NCI-H774 (cell line): ENCODE data around the gene PAPOLB.
A peak's percentile ranks its signal among the peaks of the same experiment; 100 is the strongest.
"Not testable (repeated sequence)": the region's sequence is repeated elsewhere in the genome, so short reads cannot be mapped to it uniquely, and the experiment has no call there.

ENCODE experiments used
- DNase-seq: peaks from one replicate; lab custom pipeline; 2025; lab: John Stamatoyannopoulos, UW

PAPOLB gene

DNA sequence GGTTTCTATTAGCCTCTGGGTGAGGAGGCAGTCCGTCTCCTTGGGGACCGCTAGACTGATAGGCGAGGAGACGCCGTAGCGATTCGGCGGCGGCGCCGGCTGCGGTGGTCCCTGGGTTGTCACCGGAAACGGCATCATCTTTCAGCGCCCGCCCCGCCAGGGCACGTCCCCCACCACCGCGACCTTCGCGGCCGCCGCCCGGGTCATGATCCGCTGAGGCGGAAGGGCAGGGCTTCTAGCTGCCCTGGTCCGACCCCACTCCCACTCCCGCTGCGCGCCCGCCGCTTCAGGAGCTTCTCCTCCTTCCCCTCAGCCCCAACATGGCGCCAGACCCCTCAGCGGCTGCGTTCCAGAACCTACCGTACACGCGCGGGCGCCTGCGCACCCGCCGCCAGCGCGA lies at the start of gene PAPOLB:
PAPOLB (minus strand) TSS at position 358 of the 400 bp plus-strand sequence; CDS start at position 138, 220 bp downstream.
- DNase-seq = no peak

- no peak for DNase-seq
Measured at GRCh38 chr7:4911111-4911828, 49.4 kb upstream of the PAPOLB start.

GRCh38 chr7:4906682-4907081 lies 44.9 kb upstream of the PAPOLB start:
- no peak for DNase-seq

DNA sequence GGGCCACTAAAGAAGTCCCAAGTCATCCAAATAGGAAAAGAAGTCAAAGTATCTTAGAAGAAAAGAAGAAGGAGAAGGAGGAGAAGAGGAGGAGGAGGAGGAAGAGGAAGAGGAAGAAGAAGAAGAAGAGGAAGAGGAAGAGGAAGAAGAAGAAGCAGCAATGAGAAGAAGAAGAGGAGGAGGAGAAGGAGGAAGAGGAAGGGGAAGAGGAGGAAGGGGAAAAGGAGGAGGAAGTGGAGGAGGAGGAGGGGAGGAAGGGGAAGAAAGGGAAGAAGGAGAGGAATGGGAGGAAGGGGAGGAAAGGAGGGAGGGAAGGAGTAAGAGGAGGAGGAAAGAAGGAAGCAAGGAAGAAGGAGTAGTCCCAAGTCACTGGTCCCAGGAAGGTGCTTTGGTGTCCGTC lies 43.3 kb upstream of the PAPOLB start:
- no peak for DNase-seq

DNA sequence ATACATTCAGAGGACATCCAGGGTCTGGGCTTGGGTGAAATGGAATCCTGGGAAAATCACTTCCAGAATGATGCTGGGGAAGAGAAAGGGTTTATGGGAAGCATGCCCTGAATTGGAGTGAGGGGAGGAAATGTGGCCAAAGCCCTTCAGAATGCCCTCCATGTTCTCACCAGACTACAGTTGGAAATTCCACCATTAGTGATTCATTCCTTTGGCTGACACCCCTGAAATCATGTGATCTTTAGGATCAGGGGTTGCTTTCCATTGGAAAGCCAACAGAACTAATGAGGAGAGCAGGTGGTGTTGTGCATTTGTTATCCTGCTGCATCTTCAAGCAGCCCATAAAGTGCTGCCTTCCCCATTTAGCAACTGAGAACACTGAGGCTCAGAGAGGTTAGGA lies 42.5 kb upstream of the PAPOLB start:
- DNase-seq = no peak

DNA sequence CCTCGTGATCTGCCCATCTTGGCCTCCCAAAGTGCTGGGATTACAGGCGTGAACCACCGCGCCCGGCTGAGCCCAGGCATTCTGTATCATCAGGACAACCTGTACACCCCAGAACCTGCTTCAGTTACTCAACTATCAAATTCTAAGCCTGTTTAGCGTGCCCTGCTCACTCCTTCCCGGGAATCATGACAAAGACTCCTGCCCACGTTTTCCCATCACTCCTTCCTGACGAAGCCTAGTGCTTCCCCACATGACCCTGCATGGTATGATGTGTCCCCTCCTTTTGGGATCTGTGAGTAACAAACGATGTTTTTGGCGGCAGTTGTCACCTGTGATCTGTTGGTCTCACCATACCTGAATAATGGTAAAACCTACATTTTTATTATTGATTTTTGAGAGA lies 33.9 kb upstream of the PAPOLB start:
- no peak for DNase-seq

GRCh38 chr7:4894482-4894881 lies 32.7 kb upstream of the PAPOLB start:
- DNase-seq = no peak

DNA sequence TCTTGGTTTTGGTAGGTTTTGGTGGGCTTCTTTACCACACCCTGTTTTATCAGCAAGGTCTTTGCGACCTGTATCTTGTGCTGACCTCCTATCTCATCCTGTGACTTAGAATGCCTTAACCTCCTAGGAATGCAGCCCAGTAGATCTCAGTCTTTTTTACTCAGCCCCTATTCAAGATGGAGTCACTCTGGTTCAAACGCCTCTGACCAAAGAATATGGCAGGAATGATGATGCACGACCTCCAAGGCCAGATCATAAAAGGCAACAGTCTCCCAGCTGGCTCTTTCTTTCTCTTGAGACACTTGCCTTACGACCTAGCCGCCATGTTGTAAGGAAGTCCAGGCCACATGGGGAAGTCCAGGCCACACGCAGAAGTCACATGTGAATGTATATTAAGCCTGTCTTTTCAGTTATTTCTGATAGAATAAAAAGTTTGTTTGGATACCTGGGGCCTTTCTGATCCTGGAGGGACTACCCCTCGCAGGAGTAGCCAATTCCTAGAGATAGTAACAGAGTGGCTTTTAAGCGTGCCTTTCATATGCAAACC lies 32.2 kb upstream of the PAPOLB start:
- no peak for DNase-seq

DNA sequence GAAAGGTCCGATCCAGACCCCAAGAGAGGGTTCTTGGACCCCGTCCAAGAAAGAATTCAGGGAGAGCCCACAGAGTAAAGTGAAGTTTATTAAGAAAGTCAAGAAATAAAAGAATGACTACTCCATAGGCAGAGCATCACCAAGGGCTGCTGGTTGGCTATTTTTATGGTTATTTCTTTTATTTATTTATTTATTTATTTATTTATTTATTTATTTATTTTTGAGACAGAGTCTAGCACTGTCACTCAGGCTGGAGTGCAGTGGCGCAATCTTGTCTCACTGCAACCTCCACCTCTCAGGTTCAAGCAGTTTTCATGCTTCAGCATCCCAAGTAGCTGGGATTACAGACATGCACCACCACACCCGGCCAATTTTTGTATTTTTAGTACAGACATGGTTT lies 31.4 kb upstream of the PAPOLB start:
- DNase-seq = not testable (repeated sequence)

DNA sequence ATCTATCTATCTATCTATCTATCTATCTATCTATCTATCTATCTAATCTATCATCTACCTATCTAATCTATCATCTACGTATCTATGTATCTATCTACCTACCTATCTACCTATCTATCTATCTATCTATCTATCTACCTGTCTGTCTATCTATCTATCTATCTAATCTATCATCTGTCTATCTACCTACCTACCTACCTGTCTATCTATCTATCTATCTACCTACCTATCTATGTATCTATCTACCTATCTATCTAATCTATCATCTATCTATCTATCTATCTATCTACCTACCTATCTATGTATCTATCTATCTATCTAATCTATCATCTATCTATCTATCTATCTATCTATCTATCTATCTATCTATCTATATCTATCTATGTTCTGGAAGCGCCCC lies 29.7 kb upstream of the PAPOLB start:
- DNase-seq = not testable (repeated sequence)

DNA sequence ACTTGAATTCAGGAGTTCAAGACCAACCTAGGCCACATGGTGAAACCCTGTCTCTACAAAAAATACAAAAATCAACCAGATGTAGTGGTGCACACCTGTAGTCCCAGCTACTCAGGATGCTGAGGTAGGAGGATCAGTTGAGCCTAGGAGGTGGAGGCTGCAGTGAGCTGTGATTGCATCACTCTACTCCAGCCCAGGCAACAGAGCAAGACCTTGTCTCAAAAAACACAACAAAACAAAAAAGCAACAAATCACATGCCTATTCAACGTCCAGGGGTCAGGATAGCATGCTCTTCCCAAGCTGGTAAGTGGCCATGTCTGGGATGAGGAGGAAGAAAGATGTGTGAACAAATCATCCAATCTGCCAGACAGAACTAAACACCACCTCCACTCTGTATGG lies 27.9 kb upstream of the PAPOLB start:
- DNase-seq = no peak

DNA sequence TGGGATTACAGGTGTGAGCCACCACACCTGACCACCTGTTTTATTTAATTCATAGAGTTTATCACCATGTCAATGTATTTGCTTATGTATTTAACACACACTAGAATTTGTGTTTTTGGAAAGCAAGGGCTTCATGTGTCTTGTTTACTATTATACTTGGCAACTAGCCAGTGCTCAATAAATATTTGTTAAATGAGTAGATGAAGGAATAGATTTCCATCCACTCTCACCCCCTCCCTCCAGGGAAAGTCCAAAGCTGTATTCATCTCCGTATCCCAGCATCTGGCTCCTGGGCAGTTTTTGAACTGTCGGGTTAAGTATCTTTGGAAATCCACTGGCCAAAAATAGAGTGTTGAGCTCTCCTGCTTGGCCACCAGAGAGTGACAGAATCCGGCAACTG lies 26.3 kb upstream of the PAPOLB start:
- DNase-seq = peak; percentile 54

DNA sequence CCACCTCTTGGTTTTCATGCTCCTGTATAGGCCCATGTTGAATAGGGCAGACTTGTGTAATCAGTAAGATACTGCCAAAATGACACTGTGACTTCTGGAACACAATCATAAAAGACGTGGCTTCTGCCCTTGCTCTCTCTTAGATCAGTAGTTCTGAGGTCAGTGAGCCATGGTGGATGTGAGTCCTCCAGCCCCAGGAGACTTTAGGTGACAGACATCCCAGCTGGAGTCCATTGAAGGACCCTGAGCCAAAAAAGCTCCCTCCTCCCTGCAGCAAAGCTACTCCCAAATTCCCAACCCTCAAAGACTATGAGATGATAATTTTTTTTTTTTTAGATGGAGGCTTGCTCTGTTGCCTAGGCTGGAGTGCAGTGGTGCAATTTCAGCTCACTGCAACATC lies 24.8 kb upstream of the PAPOLB start:
- no peak for DNase-seq

DNA sequence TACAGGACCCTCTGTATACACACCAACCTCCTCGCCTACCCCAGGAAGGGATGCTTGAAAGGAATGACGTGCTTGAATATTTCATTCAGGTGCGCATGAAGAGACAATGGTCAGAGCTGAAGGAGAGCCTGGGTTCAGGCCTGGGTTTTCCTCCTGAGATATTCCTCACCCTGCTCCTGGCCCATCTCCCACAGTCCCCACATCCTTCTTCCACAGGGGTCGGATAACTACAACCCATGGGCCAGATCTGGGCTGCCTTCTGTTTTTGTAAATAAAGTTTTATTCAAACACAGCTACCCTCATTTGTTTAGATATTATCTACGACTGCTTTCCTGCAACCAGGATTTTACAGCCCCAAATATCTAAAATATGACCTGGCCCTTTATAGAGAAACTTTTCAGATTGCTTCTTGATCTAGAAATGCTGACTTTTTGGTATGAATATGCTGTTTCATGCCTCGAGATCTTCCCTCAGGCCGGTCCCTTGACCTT lies 23.5 kb upstream of the PAPOLB start:
- DNase-seq = no peak

DNA sequence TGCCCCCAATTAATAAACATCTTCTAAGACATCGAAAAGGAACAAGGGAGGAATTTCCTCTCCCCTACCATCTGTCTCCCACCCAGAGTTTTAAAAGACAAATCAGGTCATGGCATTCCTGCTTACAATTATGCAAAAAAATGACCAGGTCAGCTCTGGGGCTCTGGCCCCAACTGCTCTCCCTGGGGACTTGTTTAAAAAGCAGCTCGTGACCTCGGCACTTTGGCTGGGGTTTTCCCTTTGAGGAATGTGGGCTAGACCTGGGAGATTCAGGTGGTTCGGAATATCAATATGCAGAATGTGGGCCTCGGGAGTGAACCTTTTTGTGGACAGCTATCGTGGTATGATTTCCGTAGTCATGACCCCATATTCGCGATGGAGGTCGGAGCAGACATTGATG lies 22.3 kb upstream of the PAPOLB start:
- DNase-seq = no peak

GRCh38 chr7:4883372-4884144 lies 21.7 kb upstream of the PAPOLB start, which contains the start of gene RADIL:
Gene RADIL, minus strand, starts transcription at chr7:4883716. Its CDS starts 5,577 bp downstream, at chr7:4878139.
- peak; percentile 88 for DNase-seq

- DNase-seq = no peak
Measured at GRCh38 chr7:4883033-4883371, 21.2 kb upstream of the PAPOLB start.

- no peak for DNase-seq
Measured at GRCh38 chr7:4882169-4883032, 20.6 kb upstream of the PAPOLB start.

- DNase-seq = no peak
Measured at GRCh38 chr7:4880218-4880617, 18.4 kb upstream of the PAPOLB start.

DNA sequence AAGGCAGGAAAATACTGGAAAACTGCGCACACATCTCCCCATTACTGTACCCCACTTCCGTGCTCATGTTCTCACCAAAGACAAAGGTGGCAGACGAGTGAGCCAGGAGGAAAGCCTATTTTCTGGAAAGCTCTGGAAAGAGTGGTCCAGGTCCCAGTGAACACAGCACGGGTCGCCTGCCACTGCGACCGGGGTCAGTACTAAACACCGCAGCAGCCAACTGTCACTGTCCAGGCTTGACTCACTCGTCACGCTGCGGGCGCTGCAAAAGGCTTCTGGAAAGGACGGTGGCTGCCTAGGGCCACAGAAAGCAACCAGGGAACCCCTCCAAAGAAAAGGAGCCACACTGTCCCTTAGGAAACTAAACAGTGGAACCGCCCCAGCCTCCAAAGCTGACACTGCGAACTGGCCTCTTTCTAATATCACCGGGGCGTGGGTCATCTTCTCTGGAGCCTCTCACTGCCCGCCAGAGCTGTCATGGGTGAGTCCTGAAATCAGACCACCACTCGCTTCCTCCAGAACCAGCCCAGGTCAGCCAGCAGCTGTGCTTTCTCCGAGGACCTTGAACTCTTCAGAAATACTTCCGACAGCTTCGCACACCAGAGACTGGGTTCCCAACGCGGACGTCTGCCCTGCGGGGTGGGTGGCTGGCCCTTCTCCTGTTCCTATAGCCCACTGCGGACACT lies 17.7 kb upstream of the PAPOLB start:
- no peak for DNase-seq
